ENCODE measurements around the gene PTPRN2.
"Not testable (repeated sequence)": the region's sequence is repeated elsewhere in the genome, so short reads cannot be mapped to it uniquely, and the experiment has no call there.

PTPRN2 gene

DNA sequence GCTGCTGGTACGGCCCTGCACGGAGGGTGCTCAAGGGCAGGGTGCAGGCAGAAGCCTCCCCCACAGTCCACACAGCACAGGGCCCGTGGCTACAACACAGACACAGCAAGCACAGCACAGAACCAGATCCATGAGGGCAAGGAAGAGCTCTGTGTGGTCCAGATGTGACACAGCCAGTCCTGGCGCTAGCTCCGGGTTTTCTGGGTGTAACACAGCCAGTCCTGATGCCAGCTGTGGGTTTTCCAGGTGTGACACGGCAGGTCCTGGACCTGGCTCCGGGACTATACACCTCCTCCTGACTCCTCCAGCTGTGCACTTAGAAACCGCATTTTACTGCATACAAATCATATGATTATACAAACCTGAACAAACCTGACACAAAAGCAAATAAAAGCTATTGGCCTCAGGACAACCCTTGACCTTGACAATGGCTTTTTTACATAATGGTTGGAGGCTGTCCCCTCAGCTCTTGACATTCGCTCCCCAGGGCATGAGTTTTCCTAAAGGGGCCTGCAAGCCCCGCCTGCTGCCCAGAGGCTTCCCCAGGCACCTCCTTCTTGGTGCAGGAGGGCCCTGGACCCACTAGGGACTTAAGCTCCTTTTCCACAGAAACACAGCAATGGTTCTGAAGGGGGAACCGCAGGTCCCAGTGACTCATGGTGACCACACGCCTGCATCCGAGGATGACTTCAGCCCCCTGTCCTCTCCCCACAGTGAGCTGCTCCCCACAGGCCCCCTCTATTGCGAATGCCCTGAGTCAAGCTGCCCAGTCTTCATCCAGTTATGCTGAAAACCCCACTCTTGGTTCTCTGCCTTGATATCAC lies 209.6 kb downstream of the PTPRN2 start:
- FAIRE-seq (no peak), DNase-seq (ENCODE audit: insufficient read length, low spot score) (no peak)

GRCh38 chr7:158376839-158377186 lies 210.8 kb downstream of the PTPRN2 start:
- not testable (repeated sequence) for DNase-seq (ENCODE audit: insufficient read length, low spot score); FAIRE-seq

GRCh38 chr7:158376146-158376838 lies 211.3 kb downstream of the PTPRN2 start:
- not testable (repeated sequence) for DNase-seq (ENCODE audit: insufficient read length, low spot score); FAIRE-seq

- FAIRE-seq (no peak), DNase-seq (ENCODE audit: insufficient read length, low spot score) (no peak)
Measured at GRCh38 chr7:158375034-158375433, 212.6 kb downstream of the PTPRN2 start.

GRCh38 chr7:158374586-158374985 lies 213.0 kb downstream of the PTPRN2 start:
- FAIRE-seq: no peak
- no peak for DNase-seq (ENCODE audit: insufficient read length, low spot score)

- no peak for DNase-seq (ENCODE audit: insufficient read length, low spot score)
- FAIRE-seq: no peak
Measured at GRCh38 chr7:158374146-158374545, 213.5 kb downstream of the PTPRN2 start.

DNA sequence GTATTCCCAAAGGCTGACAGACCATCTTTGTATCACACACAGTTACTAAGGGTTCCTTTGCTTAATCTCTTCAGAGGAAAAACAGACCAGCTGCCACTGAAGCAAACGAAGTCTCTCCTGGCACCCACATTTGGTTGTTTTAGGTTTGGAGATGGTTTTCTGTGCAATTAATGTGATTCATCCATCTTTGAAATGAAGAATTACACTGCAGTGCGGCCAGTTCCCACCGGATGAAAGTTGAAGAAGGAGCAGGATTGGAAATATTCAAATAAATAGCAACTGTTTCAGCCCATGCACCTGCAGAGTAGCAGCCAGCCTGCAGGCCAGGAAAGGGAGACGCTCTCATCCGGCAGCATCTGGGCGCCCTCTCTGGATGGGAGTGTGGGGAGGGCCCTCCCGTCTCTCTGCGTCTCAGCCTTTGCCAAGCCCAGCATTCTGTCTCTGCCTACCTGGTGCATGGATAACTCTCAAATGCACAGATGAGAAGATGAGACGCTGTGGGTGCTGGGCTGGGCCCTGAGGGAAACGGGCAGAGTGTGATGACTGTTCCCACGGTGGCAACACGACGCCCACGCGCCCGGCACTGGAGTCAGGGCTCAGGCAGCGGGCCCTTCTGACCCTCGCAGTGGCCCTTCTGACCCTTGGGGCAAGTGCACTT lies 214.0 kb downstream of the PTPRN2 start:
- FAIRE-seq (no peak), DNase-seq (ENCODE audit: insufficient read length, low spot score) (no peak)

GRCh38 chr7:158372400-158373342 lies 215.0 kb downstream of the PTPRN2 start:
- FAIRE-seq: no peak
- no peak for DNase-seq (ENCODE audit: insufficient read length, low spot score)

DNA sequence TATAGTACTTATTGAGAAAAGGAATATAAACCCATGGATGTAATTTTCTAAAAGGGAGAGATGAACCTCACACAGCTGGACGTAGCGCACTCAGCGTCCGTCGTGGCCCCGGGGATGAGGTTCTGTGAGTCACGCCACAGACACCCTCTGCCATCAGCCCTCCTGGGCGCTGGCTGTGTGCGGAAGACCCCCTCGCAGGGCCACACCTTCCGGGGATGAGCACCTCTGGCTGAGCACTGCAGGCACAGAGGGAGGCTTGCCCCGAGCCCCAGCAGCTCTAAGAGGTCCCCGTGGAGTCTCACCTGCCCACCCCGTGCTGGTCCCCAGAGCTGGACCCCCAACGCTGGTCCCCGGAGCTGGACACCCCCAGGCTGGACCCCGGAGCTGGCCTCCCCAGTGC lies 215.8 kb downstream of the PTPRN2 start:
- FAIRE-seq (no peak), DNase-seq (ENCODE audit: insufficient read length, low spot score) (no peak)

- DNase-seq (ENCODE audit: insufficient read length, low spot score) (no peak), FAIRE-seq (no peak)
Measured at GRCh38 chr7:158369866-158370265, 217.8 kb downstream of the PTPRN2 start.

DNA sequence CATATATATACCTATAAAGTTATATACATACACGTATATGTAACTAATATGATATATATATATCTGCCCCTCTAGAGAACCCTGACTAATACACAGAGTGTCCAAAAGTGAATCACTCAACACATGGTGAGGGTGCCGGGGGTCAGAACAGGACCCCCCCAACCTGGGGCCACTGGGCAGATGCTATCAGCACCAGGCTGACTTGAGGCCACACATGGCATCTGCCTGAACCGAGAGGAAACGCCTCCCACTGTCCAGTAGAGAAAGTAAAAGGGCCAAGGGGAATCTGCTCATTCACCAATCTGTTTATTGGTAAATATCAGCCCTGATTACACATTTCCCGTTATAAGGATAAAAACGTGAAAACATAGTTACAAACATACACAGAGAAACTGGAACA lies 218.3 kb downstream of the PTPRN2 start:
- no peak for DNase-seq (ENCODE audit: insufficient read length, low spot score)
- no peak for FAIRE-seq

DNA sequence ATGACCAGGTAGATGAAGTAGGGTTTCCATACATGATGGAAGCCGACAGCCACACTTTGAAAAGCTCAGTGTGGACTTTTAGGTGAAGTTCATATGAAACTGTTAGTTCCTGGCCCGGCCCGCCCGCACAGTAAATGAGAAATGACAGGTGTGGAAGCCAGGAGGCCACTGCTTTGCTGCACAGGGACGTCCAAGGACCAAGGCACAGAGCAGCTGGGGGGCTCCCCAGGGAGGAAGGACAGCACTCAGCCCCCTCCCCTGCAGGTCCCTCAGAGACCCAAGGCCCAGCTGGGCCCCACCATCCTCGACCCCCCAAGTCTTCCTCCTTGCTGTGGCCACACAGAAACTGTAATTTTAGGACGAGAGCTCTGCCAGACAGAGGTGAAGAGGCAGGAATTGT lies 219.2 kb downstream of the PTPRN2 start:
- FAIRE-seq: no peak
- no peak for DNase-seq (ENCODE audit: insufficient read length, low spot score)

DNA sequence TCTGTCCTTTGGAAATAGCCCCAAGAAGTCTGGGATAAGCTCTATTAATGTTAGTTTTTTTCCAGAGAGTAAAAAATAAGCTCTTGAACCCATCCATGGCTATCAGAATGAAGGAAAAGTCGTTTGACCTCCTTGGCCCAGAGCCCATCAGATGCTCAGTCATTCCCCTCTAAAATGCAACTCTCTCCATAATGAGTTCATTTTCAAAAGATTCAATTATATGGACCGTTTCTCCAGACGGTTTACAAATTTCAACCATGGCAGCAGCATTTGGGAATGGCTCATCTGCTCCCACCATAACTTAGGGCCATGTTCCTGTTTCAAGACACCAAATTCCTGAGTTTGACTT lies 220.0 kb downstream of the PTPRN2 start:
- no peak for FAIRE-seq
- no peak for DNase-seq (ENCODE audit: insufficient read length, low spot score)

DNA sequence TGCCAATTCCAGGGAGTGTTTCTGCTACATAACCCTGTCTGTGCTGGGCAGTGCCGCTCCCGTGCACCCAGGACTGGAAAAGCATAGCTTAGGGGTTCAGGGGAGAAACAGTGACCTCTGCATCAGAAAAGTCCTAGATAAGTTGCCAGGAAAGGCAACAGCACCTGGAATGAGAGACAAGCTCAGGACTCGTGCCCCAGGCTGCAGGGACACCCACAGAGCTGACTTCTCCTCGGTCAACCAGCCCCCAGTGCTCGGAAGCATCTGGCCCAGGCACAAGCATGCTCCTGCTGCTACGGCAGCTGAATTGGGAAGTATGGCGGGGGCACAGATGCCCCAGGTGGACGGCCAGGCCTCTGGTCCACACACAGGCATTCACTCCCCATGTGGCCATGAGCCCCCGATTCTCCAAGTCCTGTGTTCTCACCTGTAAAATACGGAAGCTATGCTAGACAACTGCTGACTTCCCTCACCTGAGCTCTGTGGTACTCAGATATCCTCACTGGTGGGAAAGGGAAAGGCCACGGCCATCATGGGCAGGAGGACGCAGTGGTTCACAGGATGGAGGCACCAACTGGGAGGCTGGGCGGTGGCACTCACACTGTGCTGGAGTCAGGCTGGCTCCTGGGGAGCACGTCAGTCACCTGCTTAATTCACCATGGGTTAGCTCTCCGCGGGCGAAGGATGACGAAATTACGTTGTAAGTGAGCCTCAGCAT lies 220.5 kb downstream of the PTPRN2 start:
- no peak for DNase-seq (ENCODE audit: insufficient read length, low spot score)
- no peak for FAIRE-seq

DNA sequence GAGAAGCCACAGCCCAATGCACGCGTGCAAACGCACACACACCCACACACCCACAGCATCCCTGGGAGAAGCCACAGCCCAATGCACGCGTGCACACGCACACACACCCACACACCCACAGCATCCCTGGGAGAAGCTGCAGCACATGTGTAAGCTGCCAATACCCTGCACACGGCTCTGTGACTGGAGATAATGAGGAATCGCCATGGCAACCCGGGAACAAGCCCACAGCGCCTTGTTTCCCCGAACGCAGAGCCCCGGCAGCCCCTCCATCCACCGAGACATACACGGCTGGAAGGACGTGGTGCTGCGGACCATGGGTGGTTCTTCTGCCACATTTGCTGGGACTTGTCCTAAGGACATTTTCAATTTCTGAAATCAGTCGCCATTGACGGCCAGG lies 221.3 kb downstream of the PTPRN2 start:
- DNase-seq (ENCODE audit: insufficient read length, low spot score): no peak
- no peak for FAIRE-seq

GRCh38 chr7:158365267-158365666 lies 222.4 kb downstream of the PTPRN2 start:
- FAIRE-seq: no peak
- DNase-seq (ENCODE audit: insufficient read length, low spot score): no peak

GRCh38 chr7:158364451-158364850 lies 223.2 kb downstream of the PTPRN2 start:
- FAIRE-seq (no peak), DNase-seq (ENCODE audit: insufficient read length, low spot score) (no peak)

DNA sequence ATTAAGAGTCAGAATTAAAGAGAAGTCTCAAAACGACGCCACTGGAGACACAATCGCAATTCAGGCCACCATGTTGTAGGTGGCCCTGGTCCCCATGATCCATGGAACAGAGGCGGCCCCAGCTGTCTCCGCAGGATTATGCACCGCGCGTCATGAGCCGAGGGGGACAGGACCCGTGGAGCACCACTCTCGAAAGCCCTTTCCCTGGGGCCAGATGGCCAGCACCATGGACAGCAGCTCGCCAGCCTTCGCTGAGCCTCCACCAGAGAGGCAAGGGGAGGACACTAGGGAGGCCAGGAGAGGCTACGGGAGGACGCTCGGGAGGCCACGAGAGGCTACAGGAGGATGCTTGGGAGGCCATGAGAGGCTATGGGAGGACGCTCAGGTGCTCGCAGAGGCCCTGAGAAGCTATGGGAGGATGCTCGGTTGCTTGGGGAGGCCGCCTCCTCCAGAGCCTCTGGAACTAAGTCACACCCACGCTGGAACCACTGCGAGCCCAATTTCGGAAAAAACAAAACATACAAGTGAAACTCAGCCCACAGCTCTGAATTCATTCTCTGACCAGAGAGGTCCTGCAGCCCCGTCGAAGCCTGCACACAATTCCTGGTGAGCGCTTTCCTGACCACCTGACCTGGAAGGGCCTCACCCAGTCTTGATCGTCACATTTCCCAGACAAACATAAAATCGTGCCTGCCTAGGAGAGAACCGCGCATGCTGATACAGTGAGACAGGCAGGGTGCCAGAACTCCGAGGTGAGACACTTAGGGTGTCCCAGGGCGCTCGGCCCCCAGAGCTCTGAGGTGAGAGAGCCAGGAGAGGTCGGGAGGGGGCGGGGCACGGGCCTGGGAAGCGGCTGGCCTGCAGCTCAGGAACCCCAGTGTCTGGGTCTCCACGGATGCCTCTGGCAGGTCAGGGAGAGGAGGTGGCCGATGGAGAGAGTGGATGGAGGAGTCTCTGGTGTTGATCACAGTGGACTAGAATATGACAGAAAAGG lies 224.4 kb downstream of the PTPRN2 start:
- no peak for DNase-seq (ENCODE audit: insufficient read length, low spot score)
- FAIRE-seq: no peak

GRCh38 chr7:158362001-158362400 lies 225.6 kb downstream of the PTPRN2 start:
- DNase-seq (ENCODE audit: insufficient read length, low spot score) (no peak), FAIRE-seq (no peak)
